Left lung (tissue), 10 donors: ENCODE results near the gene ZNF573. TPM values are rescaled to one million over a fixed set of nuclear protein-coding genes. Genes with fewer than 3 reads are reported as not detected.
A peak's percentile ranks its signal among the peaks of the same experiment; 100 is the strongest.
"Not testable (repeated sequence)": the region's sequence is repeated elsewhere in the genome, so short reads cannot be mapped to it uniquely, and the experiment has no call there.

Experiments
- ATAC-seq: fragments of 200-7000 bp; cut with Tn5 transposase; one replicate; pipeline ENCODE4 v1.9.1; 2020; ENCODE audit warnings: moderate library complexity
- DNase-seq, 4 donors: peaks; one replicate each; pipeline ENCODE4 v3.0.0-alpha.2; 2013 to 2020
- H3K27ac ChIP-seq, 2 donors: fragments of 200-600 bp; sonication (generic) in 1 of 2; one replicate each; pipeline versions ENCODE4 v1.5.0 to v1.8.0; 2020 to 2021
- H3K27me3 ChIP-seq, 2 donors: fragments of 200-600 bp; sonication (generic) in 1 of 2; one replicate each; pipeline versions ENCODE4 v1.5.0 to v1.8.0; 2020 to 2021
- H3K36me3 ChIP-seq, 2 donors: fragments of 200-600 bp; sonication (generic) in 1 of 2; one replicate each; pipeline versions ENCODE4 v1.5.0 to v1.8.0; 2020 to 2021
- H3K4me1 ChIP-seq, 2 donors: fragments of 200-600 bp; one replicate each; pipeline ENCODE4 v1.8.0; 2021
- H3K4me3 ChIP-seq, 2 donors: fragments of 200-600 bp; sonication (generic) in 1 of 2; one replicate each; pipeline versions ENCODE4 v1.5.0 to v1.8.0; 2020 to 2021; ENCODE audit warnings: mild to moderate bottlenecking in 1 of 2
- H3K9me3 ChIP-seq, 2 donors: fragments of 200-600 bp; sonication (generic) in 1 of 2; one replicate each; pipeline versions ENCODE4 v1.5.0 to v1.8.0; 2020 to 2021
- intact Hi-C, 2 donors: fragments of 100-400 bp; cut with DNase I; formaldehyde crosslinking; loops; one replicate each; pipeline versions ENCODE4 v1.11.2 to v1.14.2; 2022
- polyA plus RNA-seq, 6 donors: library from polyadenylated mRNA; unstranded; fragments of 120-200 nt; gene quantifications; one replicate each; pipeline ENCODE4 v1.2.1, GENCODE V29; 2013; ENCODE audit not compliant: insufficient read length in 6 of 6
- total RNA-seq, 2 donors: library from RNA; stranded (reverse); fragmentation: NEBNext Ultra II Directional; extraction: Animal tissue kit (Norgen Biotek cat#: 25700); gene quantifications; one replicate each; pipeline ENCODE4 v1.2.1, GENCODE V29; 2021
- TF ChIP-seq, protein P1 (sequence below), 2 donors: fragments of 200-600 bp; sonication (generic) in 1 of 2; IDR thresholded peaks; one replicate each; pipeline versions ENCODE4 v1.5.0 to v1.8.0; 2021; ENCODE audit warnings: antibody characterized with exemption in 2 of 2
- donor health status: DM: no; HTN: yes; CAD: no.
- donor health status: DM: no; HTN: no; CAD: no.

ZNF573 gene
- total and polyA plus RNA-seq, 8 donors: 12.7 to 30.5 (median 19.2) TPM

DNA sequence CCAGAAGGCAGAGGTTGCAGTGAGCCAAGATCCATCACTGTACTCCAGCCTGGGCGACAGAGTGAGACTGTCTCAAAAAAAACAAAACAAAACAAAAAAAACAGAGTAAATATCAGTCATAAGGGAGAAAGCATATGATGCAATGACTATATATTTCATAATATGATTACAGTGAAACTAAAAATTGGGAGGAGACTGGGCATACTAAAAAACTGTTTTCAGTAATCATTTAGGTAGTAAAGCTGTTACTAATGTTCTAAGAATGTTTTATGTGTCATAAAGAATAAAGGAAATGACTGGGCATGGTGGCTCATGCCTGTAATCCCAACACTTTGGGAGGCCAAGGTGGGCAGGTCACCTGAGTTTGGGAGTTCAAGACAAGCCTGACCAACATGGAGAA, 15.9 kb downstream of the ZNF573 start:
- TF ChIP-seq, protein P1, sequence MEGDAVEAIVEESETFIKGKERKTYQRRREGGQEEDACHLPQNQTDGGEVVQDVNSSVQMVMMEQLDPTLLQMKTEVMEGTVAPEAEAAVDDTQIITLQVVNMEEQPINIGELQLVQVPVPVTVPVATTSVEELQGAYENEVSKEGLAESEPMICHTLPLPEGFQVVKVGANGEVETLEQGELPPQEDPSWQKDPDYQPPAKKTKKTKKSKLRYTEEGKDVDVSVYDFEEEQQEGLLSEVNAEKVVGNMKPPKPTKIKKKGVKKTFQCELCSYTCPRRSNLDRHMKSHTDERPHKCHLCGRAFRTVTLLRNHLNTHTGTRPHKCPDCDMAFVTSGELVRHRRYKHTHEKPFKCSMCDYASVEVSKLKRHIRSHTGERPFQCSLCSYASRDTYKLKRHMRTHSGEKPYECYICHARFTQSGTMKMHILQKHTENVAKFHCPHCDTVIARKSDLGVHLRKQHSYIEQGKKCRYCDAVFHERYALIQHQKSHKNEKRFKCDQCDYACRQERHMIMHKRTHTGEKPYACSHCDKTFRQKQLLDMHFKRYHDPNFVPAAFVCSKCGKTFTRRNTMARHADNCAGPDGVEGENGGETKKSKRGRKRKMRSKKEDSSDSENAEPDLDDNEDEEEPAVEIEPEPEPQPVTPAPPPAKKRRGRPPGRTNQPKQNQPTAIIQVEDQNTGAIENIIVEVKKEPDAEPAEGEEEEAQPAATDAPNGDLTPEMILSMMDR (IDR thresholded peaks at IDR 0.05): no peak
- intact Hi-C loops: no loop called here
- DNase-seq: no peak

DNA sequence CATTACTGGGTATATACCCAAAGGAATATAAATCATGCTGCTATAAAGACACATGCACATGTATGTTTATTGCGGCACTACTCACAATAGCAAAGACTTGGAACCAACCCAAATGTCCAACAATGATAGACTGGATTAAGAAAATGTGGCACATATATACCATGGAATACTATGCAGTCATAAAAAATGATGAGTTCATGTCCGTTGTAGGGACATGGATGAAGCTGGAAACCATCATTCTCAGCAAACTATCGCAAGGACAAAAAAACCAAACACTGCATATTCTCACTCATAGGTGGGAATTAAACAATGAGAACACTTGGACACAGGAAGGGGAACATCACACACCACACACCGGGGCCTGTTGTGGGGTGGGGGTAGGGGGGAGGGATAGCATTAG, 21.7 kb downstream of the ZNF573 start:
- intact Hi-C loops, H3K4me1 ChIP-seq, H3K27ac ChIP-seq, DNase-seq, H3K4me3 ChIP-seq, ATAC-seq, H3K27me3 ChIP-seq: not testable (repeated sequence)
- peaks cover 0 to 61% of the 10 kb centered on the region in 2 donors for H3K36me3 ChIP-seq
- peaks cover 0 to 51% of the 10 kb centered on the region in 2 donors for H3K9me3 ChIP-seq

More for the DNA sequence above, 15.9 kb downstream of the ZNF573 start:
- H3K27me3 ChIP-seq: no peaks in the 10 kb centered on the region
- no peak for ATAC-seq
- peaks cover 0 to 100% of the 10 kb centered on the region in 2 donors for H3K36me3 ChIP-seq
- peaks cover 0 to 53% of the 10 kb centered on the region in 2 donors for H3K9me3 ChIP-seq
- no peak overlapping the region for H3K4me3 ChIP-seq
- no peaks in the 10 kb centered on the region for H3K4me1 ChIP-seq
- H3K27ac ChIP-seq: no peak overlapping the region

DNA sequence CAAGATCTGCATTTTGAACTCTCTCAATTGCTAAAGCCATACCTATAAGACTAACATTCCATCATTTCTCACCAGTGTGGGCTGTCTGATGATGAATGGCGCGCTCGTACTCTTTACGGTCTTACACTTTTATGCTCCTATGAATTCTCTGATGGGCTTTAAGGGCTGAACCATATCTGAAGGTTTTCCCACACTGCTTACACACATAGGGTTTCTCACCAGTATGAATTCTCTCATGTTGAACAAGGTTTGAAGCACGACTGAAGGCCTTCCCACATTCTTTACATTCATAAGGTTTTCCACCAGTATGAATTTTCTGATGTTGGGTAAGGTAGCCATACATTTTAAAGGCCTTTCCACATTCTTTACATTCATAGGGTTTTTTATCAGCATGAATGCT, 41.0 kb downstream of the ZNF573 start:
- Histone ChIP-seq H3K4me1 (no peaks in the 10 kb centered on the region), H3K27me3 (no peaks in the 10 kb centered on the region), H3K4me3 (no peak overlapping the region), H3K9me3 (peaks cover 0 to 99% of the 10 kb centered on the region in 2 donors), H3K36me3 (peaks cover 0 to 64% of the 10 kb centered on the region in 2 donors), H3K27ac (no peak overlapping the region)
- no peak for ATAC-seq
- DNase-seq: no peak
- TF ChIP-seq, protein P1 (IDR thresholded peaks at IDR 0.05): no peak
- intact Hi-C loops: no loop called here

DNA sequence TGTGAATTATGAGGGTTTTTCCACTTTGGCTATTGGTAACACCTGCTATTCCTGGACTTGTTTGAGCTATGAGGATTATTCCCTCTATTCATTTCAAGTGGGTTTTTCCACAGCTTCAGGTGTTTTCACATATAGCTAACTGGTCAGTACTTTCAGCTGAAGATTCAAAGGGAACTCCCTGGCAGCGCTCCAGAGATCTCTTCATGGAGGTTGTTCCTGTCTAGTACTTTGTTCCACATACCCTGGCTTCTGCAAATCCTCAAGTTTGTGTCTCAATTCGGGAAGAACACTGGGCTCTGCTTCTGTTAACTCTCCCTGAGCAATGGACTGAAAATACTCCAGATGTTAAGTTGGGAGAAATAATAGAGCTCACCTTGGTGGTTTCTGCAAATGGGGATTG, 54.2 kb downstream of the ZNF573 start:
- Histone ChIP-seq H3K27ac (no peak overlapping the region), H3K4me3 (no peak overlapping the region), H3K9me3 (peaks cover 0 to 46% of the 10 kb centered on the region in 2 donors), H3K36me3 (peaks cover 0 to 6% of the 10 kb centered on the region in 2 donors), H3K4me1 (no peaks in the 10 kb centered on the region), H3K27me3 (no peaks in the 10 kb centered on the region)
- no peak for DNase-seq
- intact Hi-C loops: no loop called here
- no peak for ATAC-seq
- TF ChIP-seq, protein P1 (IDR thresholded peaks at IDR 0.05): no peak

DNA sequence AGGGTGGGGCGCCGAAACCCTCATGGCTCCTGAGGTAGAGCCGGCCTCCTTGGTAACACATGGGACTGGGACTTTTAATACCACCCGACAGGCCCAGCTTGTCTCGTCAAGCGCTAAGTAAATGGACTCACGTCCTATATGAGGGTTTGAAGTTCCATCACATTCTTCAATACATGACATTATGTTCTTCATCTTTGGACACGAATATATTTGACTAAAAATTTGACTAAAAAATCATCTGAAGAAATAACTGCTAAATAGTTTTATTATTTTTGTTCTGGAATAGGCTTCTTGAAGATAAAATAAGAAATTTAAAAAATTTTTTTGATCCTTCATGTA, 59.5 kb downstream of the ZNF573 start:
- H3K4me1 ChIP-seq: peaks cover 0 to 10% of the 10 kb centered on the region in 2 donors
- DNase-seq (no peak), ATAC-seq (no peak)
- TF ChIP-seq, protein P1 (IDR thresholded peaks at IDR 0.05): no peak
- peaks cover 0 to 2% of the 10 kb centered on the region in 2 donors for H3K36me3 ChIP-seq
- intact Hi-C loops: no loop called here
- H3K27ac ChIP-seq: peak overlapping the region; percentile 67 to 80
- H3K9me3 ChIP-seq: peaks cover 0 to 8% of the 10 kb centered on the region in 2 donors
- H3K27me3 ChIP-seq: no peaks in the 10 kb centered on the region
- H3K4me3 ChIP-seq: peak overlapping the region; percentile 83 to 85
